ENCODE results near the gene TBRG4. TPM values are rescaled to one million over a fixed set of nuclear protein-coding genes. Genes with fewer than 3 reads are reported as not detected.

The TBRG4 gene
- polyA plus RNA-seq, 1 donor from 2014 or later = 52.8 TPM

GRCh38 chr7:45160417-45160881 lies 49.0 kb upstream of the TBRG4 start:
- H3K27ac ChIP-seq (ENCODE audit: low read length) = no peak overlapping the region
- no peaks in the 10 kb centered on the region for H3K9me2 ChIP-seq (ENCODE audit: insufficient read depth, low read length)
- no peaks in the 10 kb centered on the region for H3F3A ChIP-seq (ENCODE audit: insufficient read depth, low read length, poor library complexity, severe bottlenecking)
- H4K20me1 ChIP-seq (ENCODE audit: insufficient read depth) = no peaks in the 10 kb centered on the region
- peaks cover 5% of the 10 kb centered on the region for H3K9me3 ChIP-seq (ENCODE audit: low read length)
- H3K36me3 ChIP-seq (ENCODE audit: insufficient read depth, low read length) = no peaks in the 10 kb centered on the region
- no peak overlapping the region for H3K4me2 ChIP-seq (ENCODE audit: low read length)
- no peaks in the 10 kb centered on the region for H3K79me2 ChIP-seq (replicated peaks; ENCODE audit: insufficient read depth, low read length)
- TF ChIP-seq CTCF (IDR thresholded peaks at IDR 0.05; ENCODE audit: poor library complexity, severe bottlenecking) (no peak), RAD21 (conservative IDR thresholded peaks at IDR 0.05) (no peak), REST (IDR thresholded peaks at IDR 0.05; ENCODE audit: borderline replicate concordance) (no peak), TAF1 (IDR thresholded peaks at IDR 0.05; ENCODE audit: low read depth) (no peak), POLR2AphosphoS5 (IDR thresholded peaks at IDR 0.05) (no peak), MXI1 (conservative IDR thresholded peaks at IDR 0.05; ENCODE audit: poor library complexity, severe bottlenecking) (no peak), EZH2 (IDR thresholded peaks at IDR 0.05; ENCODE audit: borderline replicate concordance, insufficient read depth, low read length, poor library complexity, severe bottlenecking) (no peak), SMC3 (conservative IDR thresholded peaks at IDR 0.05; ENCODE audit: poor library complexity) (no peak), EP300 (conservative IDR thresholded peaks at IDR 0.05; ENCODE audit: poor library complexity, severe bottlenecking) (no peak)
- H2AFZ ChIP-seq (ENCODE audit: low read depth, low read length) = no peak overlapping the region
- peaks cover 25% of the 10 kb centered on the region for H3K27me3 ChIP-seq (ENCODE audit: insufficient read depth, low read depth, low read length)
- H3K4me3 ChIP-seq (ENCODE audit: low read length) = no peak overlapping the region
- no peak overlapping the region for H3K9ac ChIP-seq (ENCODE audit: low read length)

GRCh38 chr7:45159296-45159695 lies 47.8 kb upstream of the TBRG4 start:
- no peaks in the 10 kb centered on the region for H3K79me2 ChIP-seq (replicated peaks; ENCODE audit: insufficient read depth, low read length)
- H3F3A ChIP-seq (ENCODE audit: insufficient read depth, low read length, poor library complexity, severe bottlenecking) = no peaks in the 10 kb centered on the region
- no peak overlapping the region for H3K4me3 ChIP-seq (ENCODE audit: low read length)
- no peak overlapping the region for H2AFZ ChIP-seq (ENCODE audit: low read depth, low read length)
- H3K36me3 ChIP-seq (ENCODE audit: insufficient read depth, low read length) = no peaks in the 10 kb centered on the region
- peaks cover 5% of the 10 kb centered on the region for H3K9me3 ChIP-seq (ENCODE audit: low read length)
- H3K9me2 ChIP-seq (ENCODE audit: insufficient read depth, low read length) = no peaks in the 10 kb centered on the region
- no peaks in the 10 kb centered on the region for H4K20me1 ChIP-seq (ENCODE audit: insufficient read depth)
- no peak for TF ChIP-seq SMC3 (conservative IDR thresholded peaks at IDR 0.05; ENCODE audit: poor library complexity)
- no peak for TF ChIP-seq EZH2 (IDR thresholded peaks at IDR 0.05; ENCODE audit: borderline replicate concordance, insufficient read depth, low read length, poor library complexity, severe bottlenecking)
- TF ChIP-seq MXI1 (conservative IDR thresholded peaks at IDR 0.05; ENCODE audit: poor library complexity, severe bottlenecking) = no peak
- no peak for TF ChIP-seq POLR2AphosphoS5 (IDR thresholded peaks at IDR 0.05)
- no peak for TF ChIP-seq REST (IDR thresholded peaks at IDR 0.05; ENCODE audit: borderline replicate concordance)
- no peak for TF ChIP-seq EP300 (conservative IDR thresholded peaks at IDR 0.05; ENCODE audit: poor library complexity, severe bottlenecking)
- no peak for TF ChIP-seq RAD21 (conservative IDR thresholded peaks at IDR 0.05)
- TF ChIP-seq CTCF (IDR thresholded peaks at IDR 0.05; ENCODE audit: poor library complexity, severe bottlenecking) = no peak
- H3K4me2 ChIP-seq (ENCODE audit: low read length) = no peak overlapping the region
- peaks cover 25% of the 10 kb centered on the region for H3K27me3 ChIP-seq (ENCODE audit: insufficient read depth, low read depth, low read length)
- H3K27ac ChIP-seq (ENCODE audit: low read length) = no peak overlapping the region
- H3K9ac ChIP-seq (ENCODE audit: low read length) = no peak overlapping the region
